Ishikawa (cell line): ENCODE measurements around the gene ADTRP.
A peak's percentile ranks its signal among the peaks of the same experiment; 100 is the strongest.

Experiments
- CEBPB ChIP-seq: IDR thresholded peaks from 2 replicates; pipeline ENCODE4 v1.6.1; 2012
- CREB1 ChIP-seq: IDR thresholded peaks from 2 replicates; pipeline ENCODE4 v1.6.1; 2012; ENCODE audit warnings: low read depth
- EGR1 ChIP-seq: IDR thresholded peaks from 2 replicates; pipeline ENCODE4 v1.6.1; 2012
- EP300 ChIP-seq: IDR thresholded peaks from 2 replicates; pipeline ENCODE4 v1.6.1; 2012; ENCODE audit warnings: borderline replicate concordance
- FOXM1 ChIP-seq: IDR thresholded peaks from 2 replicates; pipeline ENCODE4 v1.6.1; 2012; ENCODE audit warnings: low read depth, borderline replicate concordance
- MAX ChIP-seq: IDR thresholded peaks from 2 replicates; pipeline ENCODE4 v1.6.1; 2012
- NFIC ChIP-seq: IDR thresholded peaks from 2 replicates; pipeline ENCODE4 v1.6.1; 2012
- RAD21 ChIP-seq: IDR thresholded peaks from 2 replicates; pipeline ENCODE4 v1.6.1; 2012; ENCODE audit warnings: low read depth
- REST ChIP-seq: IDR thresholded peaks from 2 replicates; pipeline ENCODE4 v1.6.1; 2012; ENCODE audit warnings: low read depth, mild to moderate bottlenecking
- TAF1 ChIP-seq: IDR thresholded peaks from 2 replicates; pipeline ENCODE4 v1.6.1; 2012; ENCODE audit warnings: low read depth, mild to moderate bottlenecking
- TCF12 ChIP-seq: IDR thresholded peaks from 2 replicates; pipeline ENCODE4 v1.6.1; 2012; ENCODE audit warnings: low read depth
- TEAD4 ChIP-seq: IDR thresholded peaks from 2 replicates; pipeline ENCODE4 v1.6.1; 2012
- USF1 ChIP-seq: IDR thresholded peaks from 2 replicates; pipeline ENCODE4 v1.6.1; 2012
- YY1 ChIP-seq: IDR thresholded peaks from 2 replicates; pipeline ENCODE4 v1.6.1; 2012; ENCODE audit warnings: low read depth
- ZBTB7A ChIP-seq: IDR thresholded peaks from 2 replicates; pipeline ENCODE4 v1.6.1; 2012; ENCODE audit warnings: low read depth

The ADTRP gene

GRCh38 chr6:11675601-11676000 lies 103.0 kb downstream of the ADTRP start:
- TF ChIP-seq FOXM1 (no peak), RAD21 (peak; percentile 42)

- no peak for TF ChIP-seq TEAD4
- no peak for TF ChIP-seq NFIC
- TF ChIP-seq CEBPB, result no peak
- TF ChIP-seq REST, result no peak
- TF ChIP-seq MAX, result no peak
- no peak for TF ChIP-seq YY1
- no peak for TF ChIP-seq TAF1
- no peak for TF ChIP-seq FOXM1
- no peak for TF ChIP-seq CREB1
These were observed 105.9 kb downstream of the ADTRP start for GRCh38 chr6:11672669-11673068.

- TF ChIP-seq EP300, result no peak
- no peak for TF ChIP-seq MAX
- no peak for TF ChIP-seq CREB1
- TF ChIP-seq REST, result no peak
- no peak for TF ChIP-seq ZBTB7A
- TF ChIP-seq FOXM1, result no peak
- no peak for TF ChIP-seq YY1
- TF ChIP-seq USF1, result no peak
These were observed 106.3 kb downstream of the ADTRP start for GRCh38 chr6:11672256-11672655.

- TF ChIP-seq EP300 (no peak), MAX (no peak), REST (no peak), USF1 (no peak), NFIC (no peak), TCF12 (no peak), CREB1 (no peak), YY1 (no peak), EGR1 (no peak), TEAD4 (no peak), CEBPB (no peak), TAF1 (no peak), RAD21 (no peak), FOXM1 (no peak), ZBTB7A (no peak)
These were observed 108.9 kb downstream of the ADTRP start for GRCh38 chr6:11669696-11670095.

- TF ChIP-seq CREB1, result no peak
- no peak for TF ChIP-seq USF1
- TF ChIP-seq MAX, result no peak
- TF ChIP-seq NFIC, result no peak
- TF ChIP-seq EGR1, result no peak
- TF ChIP-seq RAD21, result no peak
- no peak for TF ChIP-seq CEBPB
- TF ChIP-seq TEAD4, result no peak
- no peak for TF ChIP-seq ZBTB7A
- no peak for TF ChIP-seq REST
These were observed 110.1 kb downstream of the ADTRP start for GRCh38 chr6:11668455-11668854.
